ENCODE results near the gene KLK2. TPM values are rescaled to one million over a fixed set of nuclear protein-coding genes. Genes with fewer than 3 reads are reported as not detected.

The KLK2 gene
- total RNA-seq, 4 donors from 2014 or later, result not detected

- WGBS, 2 donors, result 69 to 81% methylated on average over 7 of the region's 7 CpGs
- H3K27me3 ChIP-seq, result peaks cover 2 to 25% of the 10 kb centered on the region in 2 donors
- peaks cover 0 to 9% (median 3%) of the 10 kb centered on the region in 4 donors for H3K4me1 ChIP-seq
- H3K27ac ChIP-seq, result no peak overlapping the region
- DNase-seq (ENCODE audit: low spot score in 2 of 2), result no peak
- no peak overlapping the region for H3K4me3 ChIP-seq
- peaks cover 0 to 9% (median 0%) of the 10 kb centered on the region in 4 donors for H3K9me3 ChIP-seq
- TF ChIP-seq CTCF (IDR thresholded peaks at IDR 0.05), result no peak
- TF ChIP-seq EP300 (IDR thresholded peaks at IDR 0.05), result no peak
- no peak for TF ChIP-seq POLR2A (IDR thresholded peaks at IDR 0.05)
- no peaks in the 10 kb centered on the region for H3K36me3 ChIP-seq
Observed at GRCh38 chr19:50831026-50831396, 42.2 kb upstream of the KLK2 start.

- Histone ChIP-seq H3K36me3 (no peaks in the 10 kb centered on the region), H3K27me3 (peaks cover 2 to 39% of the 10 kb centered on the region in 2 donors), H3K4me3 (no peak overlapping the region), H3K9me3 (no peaks in the 10 kb centered on the region), H3K4me1 (peaks cover 0 to 14% (median 3%) of the 10 kb centered on the region in 4 donors), H3K27ac (no peak overlapping the region)
- WGBS, 2 donors, result 90 to 93% methylated on average over 8 of the region's 8 CpGs
- DNase-seq (ENCODE audit: low spot score in 2 of 2), result no peak
- TF ChIP-seq EP300 (IDR thresholded peaks at IDR 0.05) (no peak), POLR2A (IDR thresholded peaks at IDR 0.05) (no peak), CTCF (IDR thresholded peaks at IDR 0.05) (no peak)
Observed at GRCh38 chr19:50832666-50833065, 40.6 kb upstream of the KLK2 start.

- no peak for DNase-seq (ENCODE audit: low spot score in 2 of 2)
- TF ChIP-seq CTCF (IDR thresholded peaks at IDR 0.05) (no peak), EP300 (IDR thresholded peaks at IDR 0.05) (no peak), POLR2A (IDR thresholded peaks at IDR 0.05) (no peak)
- no peak within 1 kb of the TSS for H3K4me3 ChIP-seq
Observed at GRCh38 chr19:50833117-50833801, 40.0 kb upstream of the KLK2 start, which contains the start of gene KLK15. Gene KLK15 (minus strand): TSS chr19:50833574. CDS start chr19:50831492, 2,082 bp downstream.

DNA sequence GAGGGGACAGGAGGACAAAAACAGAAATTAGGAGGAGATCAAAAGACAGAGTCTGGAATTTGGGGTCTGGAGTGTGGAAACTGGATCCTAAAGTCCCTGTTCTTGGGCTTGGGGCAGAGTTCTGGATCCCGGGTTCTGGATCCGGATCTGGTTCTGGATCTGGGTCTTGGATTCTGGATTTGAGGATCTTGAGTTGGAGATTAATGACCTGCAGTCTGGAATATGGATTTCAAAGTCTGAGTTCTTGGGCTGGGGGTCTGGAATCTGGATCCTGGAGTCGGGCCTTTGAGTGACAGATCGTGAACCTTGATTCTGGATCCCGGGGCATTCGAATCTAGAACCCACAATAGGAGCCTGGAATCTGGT is 39.5 kb upstream of the KLK2 start:
- 94% methylated on average over 6 of the region's 6 CpGs for WGBS, 2 donors
- DNase-seq (ENCODE audit: low spot score in 2 of 2), result no peak
- peaks cover 2 to 41% of the 10 kb centered on the region in 2 donors for H3K27me3 ChIP-seq

More at GRCh38 chr19:50833117-50833801, 40.0 kb upstream of the KLK2 start, which contains the start of gene KLK15:
- 66 to 69% methylated on average over 8 of the region's 8 CpGs for WGBS, 2 donors
- H3K4me1 ChIP-seq, result peaks cover 0 to 14% (median 3%) of the 10 kb centered on the region in 4 donors
- no peak within 1 kb of the TSS for H3K27ac ChIP-seq
- no peaks in the 10 kb centered on the region for H3K9me3 ChIP-seq
- H3K27me3 ChIP-seq, result peaks cover 2 to 40% of the 10 kb centered on the region in 2 donors
- no peaks in the 10 kb centered on the region for H3K36me3 ChIP-seq

More for the DNA sequence above, 39.5 kb upstream of the KLK2 start:
- Histone ChIP-seq H3K27ac (no peak overlapping the region), H3K4me1 (peaks cover 0 to 14% (median 3%) of the 10 kb centered on the region in 4 donors), H3K9me3 (no peaks in the 10 kb centered on the region), H3K4me3 (no peak overlapping the region), H3K36me3 (no peaks in the 10 kb centered on the region)
- no peak for TF ChIP-seq EP300 (IDR thresholded peaks at IDR 0.05)
- TF ChIP-seq CTCF (IDR thresholded peaks at IDR 0.05), result no peak
- TF ChIP-seq POLR2A (IDR thresholded peaks at IDR 0.05), result no peak

All from tibial nerve (tissue), 4 donors.